ENCODE results near the gene CERK. TPM values are rescaled to one million over a fixed set of nuclear protein-coding genes. Genes with fewer than 3 reads are reported as not detected.

The CERK gene
- polyA plus RNA-seq, 1 donor from 2014 or later = 57.4 TPM

- Histone ChIP-seq H3K79me2 (replicated peaks; ENCODE audit: insufficient read depth, low read length) (no peaks in the 10 kb centered on the region), H3K27me3 (ENCODE audit: insufficient read depth, low read depth, low read length) (no peaks in the 10 kb centered on the region), H3K4me3 (ENCODE audit: low read length) (no peak overlapping the region), H3K27ac (ENCODE audit: low read length) (no peak overlapping the region), H3K9me3 (ENCODE audit: low read length) (no peaks in the 10 kb centered on the region), H3F3A (ENCODE audit: insufficient read depth, low read length, poor library complexity, severe bottlenecking) (no peaks in the 10 kb centered on the region), H2AFZ (ENCODE audit: low read depth, low read length) (no peak overlapping the region), H4K20me1 (ENCODE audit: insufficient read depth) (no peaks in the 10 kb centered on the region), H3K4me2 (ENCODE audit: low read length) (no peak overlapping the region), H3K9me2 (ENCODE audit: insufficient read depth, low read length) (no peaks in the 10 kb centered on the region), H3K36me3 (ENCODE audit: insufficient read depth, low read length) (no peaks in the 10 kb centered on the region), H3K9ac (ENCODE audit: low read length) (no peak overlapping the region)
- TF ChIP-seq SMC3 (conservative IDR thresholded peaks at IDR 0.05; ENCODE audit: poor library complexity) = no peak
- TF ChIP-seq RAD21 (conservative IDR thresholded peaks at IDR 0.05) = no peak
- TF ChIP-seq EZH2 (IDR thresholded peaks at IDR 0.05; ENCODE audit: borderline replicate concordance, insufficient read depth, low read length, poor library complexity, severe bottlenecking) = no peak
- TF ChIP-seq EP300 (conservative IDR thresholded peaks at IDR 0.05; ENCODE audit: poor library complexity, severe bottlenecking) = no peak
- no peak for TF ChIP-seq CTCF (IDR thresholded peaks at IDR 0.05; ENCODE audit: poor library complexity, severe bottlenecking)
- no peak for TF ChIP-seq REST (IDR thresholded peaks at IDR 0.05; ENCODE audit: borderline replicate concordance)
- no peak for TF ChIP-seq POLR2AphosphoS5 (IDR thresholded peaks at IDR 0.05)
- TF ChIP-seq TAF1 (IDR thresholded peaks at IDR 0.05; ENCODE audit: low read depth) = no peak
- TF ChIP-seq MXI1 (conservative IDR thresholded peaks at IDR 0.05; ENCODE audit: poor library complexity, severe bottlenecking) = no peak
These were observed 85.8 kb downstream of the CERK start for GRCh38 chr22:46652081-46652846.

- Histone ChIP-seq H4K20me1 (ENCODE audit: insufficient read depth) (no peaks in the 10 kb centered on the region), H3K9ac (ENCODE audit: low read length) (no peak overlapping the region), H3K79me2 (replicated peaks; ENCODE audit: insufficient read depth, low read length) (no peaks in the 10 kb centered on the region), H3K9me2 (ENCODE audit: insufficient read depth, low read length) (no peaks in the 10 kb centered on the region), H3K27ac (ENCODE audit: low read length) (no peak overlapping the region), H3K4me2 (ENCODE audit: low read length) (no peak overlapping the region), H3K9me3 (ENCODE audit: low read length) (no peaks in the 10 kb centered on the region), H3K4me3 (ENCODE audit: low read length) (no peak overlapping the region), H3K36me3 (ENCODE audit: insufficient read depth, low read length) (no peaks in the 10 kb centered on the region), H2AFZ (ENCODE audit: low read depth, low read length) (no peak overlapping the region), H3K27me3 (ENCODE audit: insufficient read depth, low read depth, low read length) (no peaks in the 10 kb centered on the region), H3F3A (ENCODE audit: insufficient read depth, low read length, poor library complexity, severe bottlenecking) (no peaks in the 10 kb centered on the region)
- TF ChIP-seq CTCF (IDR thresholded peaks at IDR 0.05; ENCODE audit: poor library complexity, severe bottlenecking) (no peak), EP300 (conservative IDR thresholded peaks at IDR 0.05; ENCODE audit: poor library complexity, severe bottlenecking) (no peak), TAF1 (IDR thresholded peaks at IDR 0.05; ENCODE audit: low read depth) (no peak), RAD21 (conservative IDR thresholded peaks at IDR 0.05) (no peak), POLR2AphosphoS5 (IDR thresholded peaks at IDR 0.05) (no peak), SMC3 (conservative IDR thresholded peaks at IDR 0.05; ENCODE audit: poor library complexity) (no peak), REST (IDR thresholded peaks at IDR 0.05; ENCODE audit: borderline replicate concordance) (no peak), EZH2 (IDR thresholded peaks at IDR 0.05; ENCODE audit: borderline replicate concordance, insufficient read depth, low read length, poor library complexity, severe bottlenecking) (no peak)
These were observed 86.7 kb downstream of the CERK start for GRCh38 chr22:46651316-46651715.
